B cell (primary cell): ENCODE results near the gene C9orf40. TPM values are rescaled to one million over a fixed set of nuclear protein-coding genes. Genes with fewer than 3 reads are reported as not detected.

Experiments
- ATAC-seq: fragments of 200-7000 bp; cut with Tn5 transposase; one replicate; pipeline ENCODE4 v1.10.0; 2021; ENCODE audit warnings: low read depth, mild to moderate bottlenecking, moderate number of reproducible peaks, moderate library complexity
- CTCF ChIA-PET: fragments of 350-600 bp; sonication (Branson Sonifier 250); formaldehyde crosslinking; loops from one replicate; lab custom pipeline; 2021; ENCODE audit warnings: antibody characterized with exemption, inconsistent platforms; lab: Charles Lee
- POLR2A ChIA-PET: fragments of 350-600 bp; sonication (Branson Sonifier 250); formaldehyde crosslinking; loops from one replicate; lab custom pipeline; 2021; ENCODE audit warnings: antibody characterized with exemption; lab: Charles Lee
- DNase-seq: peaks from one replicate; pipeline ENCODE4 v3.0.0; 2013
- H2AFZ ChIP-seq: 2 replicates; pipeline ENCODE4 v1.6.1; 2012; ENCODE audit warnings: mild to moderate bottlenecking, low read depth, low read length; ENCODE audit not compliant: insufficient read depth, poor library complexity, severe bottlenecking
- H3K27ac ChIP-seq, 2 donors: 1 replicate in 1 of 2; 2 replicates in 1 of 2; pipeline ENCODE4 v1.5.1; 2012 to 2013; ENCODE audit warnings: low read length in 2 of 2, mild to moderate bottlenecking in 2 of 2, moderate library complexity in 1 of 2
- H3K27me3 ChIP-seq, 4 experiments: fragments of 200-600 bp in 1 of 4; sonication (generic) in 1 of 4; replicated peaks in 1 of 4; 1 replicate in 2 of 4; 2 replicates in 2 of 4; pipeline versions ENCODE4 v1.6.1 to v1.7.0; 2013 to 2016; ENCODE audit warnings: low read length in 3 of 4, mild to moderate bottlenecking in 2 of 4, mixed read lengths in 1 of 4, moderate library complexity in 1 of 4; ENCODE audit not compliant: insufficient read depth in 4 of 4, control insufficient read depth in 3 of 4; ENCODE audit errors: control extremely low read depth in 1 of 4
- H3K36me3 ChIP-seq, 2 experiments: replicated peaks in 1 of 2; 1 replicate in 1 of 2; 2 replicates in 1 of 2; pipeline versions ENCODE4 v1.6.1 to v1.7.1; 2013; ENCODE audit warnings: low read length in 1 of 2; ENCODE audit not compliant: insufficient read depth in 2 of 2, control insufficient read depth in 1 of 2; ENCODE audit errors: control extremely low read depth in 1 of 2, extremely low read depth in 1 of 2
- H3K4me1 ChIP-seq, 2 donors: fragments of 200-600 bp in 1 of 2; sonication (generic) in 1 of 2; 1 replicate in 1 of 2; 2 replicates in 1 of 2; pipeline versions ENCODE4 v1.5.1 to v1.6.1; 2013 to 2017; ENCODE audit warnings: low read length in 2 of 2; ENCODE audit not compliant: control insufficient read depth in 2 of 2, insufficient read depth in 2 of 2
- H3K4me2 ChIP-seq: replicated peaks from 2 replicates; pipeline ENCODE3; 2012; ENCODE audit warnings: mild to moderate bottlenecking, low read depth, low read length; ENCODE audit not compliant: poor library complexity, severe bottlenecking
- H3K4me3 ChIP-seq, 5 experiments: fragments of 200-600 bp in 1 of 5; sonication (generic) in 1 of 5; 1 replicate in 3 of 5; 2 replicates in 2 of 5; pipeline versions ENCODE4 v1.5.1 to v1.7.0; 2011 to 2016; ENCODE audit warnings: low read length in 4 of 5, mild to moderate bottlenecking in 4 of 5, low read depth in 2 of 5, control low read depth in 1 of 5, moderate library complexity in 1 of 5; ENCODE audit not compliant: insufficient read depth in 1 of 5; ENCODE audit errors: control extremely low read depth in 1 of 5, extremely low read depth in 1 of 5
- H3K79me2 ChIP-seq: fragments of 200-600 bp; sonication (generic); one replicate; pipeline ENCODE4 v1.6.0; 2016; ENCODE audit warnings: low read length; ENCODE audit not compliant: control insufficient read depth, insufficient read depth
- H3K9ac ChIP-seq: fragments of 200-600 bp; sonication (generic); 2 replicates; pipeline ENCODE4 v1.6.1; 2017; ENCODE audit warnings: mild to moderate bottlenecking, low read length, moderate library complexity
- H3K9me3 ChIP-seq, 3 donors: one replicate each; pipeline versions ENCODE4 v1.6.1 to v1.7.1; 2013; ENCODE audit warnings: low read length in 2 of 3; ENCODE audit not compliant: control insufficient read depth in 2 of 3, insufficient read depth in 1 of 3; ENCODE audit errors: control extremely low read depth in 1 of 3
- H4K20me1 ChIP-seq: 2 replicates; pipeline ENCODE4 v1.6.0; 2012; ENCODE audit warnings: mild to moderate bottlenecking, low read length; ENCODE audit not compliant: insufficient read depth, control insufficient read depth, poor library complexity, severe bottlenecking
- H3K27ac Mint-ChIP-seq: one replicate; pipeline ENCODE4 v1.8.0; 2021; ENCODE audit warnings: mixed read lengths
- H3K27me3 Mint-ChIP-seq: one replicate; pipeline ENCODE4 v1.8.0; 2021; ENCODE audit warnings: mixed read lengths
- H3K4me1 Mint-ChIP-seq: one replicate; pipeline ENCODE4 v1.8.0; 2021; ENCODE audit warnings: mixed read lengths
- H3K4me3 Mint-ChIP-seq: one replicate; pipeline ENCODE4 v1.8.0; 2021; ENCODE audit warnings: mixed read lengths
- H3K9me3 Mint-ChIP-seq: one replicate; pipeline ENCODE4 v1.8.0; 2022; ENCODE audit warnings: mixed read lengths; ENCODE audit not compliant: insufficient read depth
- CTCF ChIP-seq: fragments of 200-600 bp; IDR thresholded peaks from one replicate; pipeline ENCODE4 v1.8.0; 2022; ENCODE audit warnings: antibody characterized with exemption, mild to moderate bottlenecking
- EZH2 ChIP-seq: IDR thresholded peaks from 2 replicates; pipeline ENCODE4 v1.6.1; 2012; ENCODE audit warnings: borderline replicate concordance, low read depth, mild to moderate bottlenecking, moderate library complexity, low read length; ENCODE audit not compliant: insufficient read depth, poor library complexity, severe bottlenecking
- WGBS: methylation state at CpG from one replicate; pipeline ENCODE4 v1.1.5; 2013; ENCODE audit warnings: missing lambda C conversion rate; ENCODE audit not compliant: insufficient coverage; 5-methylcytosine and 5-hydroxymethylcytosine counted together
- intact Hi-C: fragments of 100-400 bp; cut with micrococcal nuclease; formaldehyde crosslinking; loops from one replicate; pipeline ENCODE4 v1.10.0; 2022
- polyA plus RNA-seq: library from polyadenylated mRNA; depleted of rRNA; stranded (reverse); fragments of >200 nt; gene quantifications from 2 replicates; pipeline ENCODE4 v1.2.3, GENCODE V29; 2012
- total RNA-seq, 2 donors: library from RNA; stranded (reverse); fragments of 120-200 nt in 1 of 2; gene quantifications; 1 replicate in 1 of 2; 2 replicates in 1 of 2; pipeline versions ENCODE4 v1.2.3 to v1.2.4, GENCODE V29; 2013 to 2022

C9orf40 gene
- total and polyA plus RNA-seq, 2 donors (not counting 1 experiment from before 2014, with no cell fraction given), result 2.6 to 5.0 TPM

DNA sequence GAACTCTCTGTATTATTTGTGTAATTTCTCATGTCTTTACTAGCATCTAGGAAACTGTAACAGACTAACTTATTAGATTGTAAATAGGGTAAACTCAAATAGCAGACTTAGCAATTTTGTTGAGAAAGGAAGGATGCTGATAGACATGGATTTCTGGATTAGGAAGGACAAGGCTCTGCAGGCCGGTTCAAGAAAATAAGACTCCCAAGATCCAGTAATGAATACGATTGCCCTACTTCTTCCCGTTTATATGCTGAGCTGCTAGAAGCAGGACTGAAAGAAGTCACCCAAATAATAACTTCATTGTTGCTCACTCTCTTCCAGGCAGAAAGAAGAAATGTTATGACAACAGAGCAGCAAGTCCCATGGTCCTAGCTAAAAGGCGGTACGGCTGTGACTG, 22.8 kb upstream of the C9orf40 start:
- 100% methylated on average over 3 of the region's 5 CpGs for WGBS
- H3K27me3 ChIP-seq, result no peaks in the 10 kb centered on the region
- Mint-ChIP-seq H3K9me3 (no peaks in the 10 kb centered on the region), H3K27me3 (no peaks in the 10 kb centered on the region), H3K27ac (no peak overlapping the region), H3K4me3 (no peak overlapping the region), H3K4me1 (peaks cover 29% of the 10 kb centered on the region)
- DNase-seq, result no peak
- H3K79me2 ChIP-seq, result no peaks in the 10 kb centered on the region
- no peak overlapping the region for H3K4me2 ChIP-seq
- H3K9me3 ChIP-seq, result no peaks in the 10 kb centered on the region
- no peaks in the 10 kb centered on the region for H4K20me1 ChIP-seq
- peaks cover 5 to 8% of the 10 kb centered on the region in 2 donors for H3K4me1 ChIP-seq
- intact Hi-C loops, result no loop called here
- H3K36me3 ChIP-seq, result peaks cover 0 to 4% of the 10 kb centered on the region in 2 experiments
- TF ChIP-seq EZH2 (no peak), CTCF (no peak)
- POLR2A ChIA-PET, result no interaction called here
- no peak for ATAC-seq
- H3K4me3 ChIP-seq, result no peak overlapping the region
- CTCF ChIA-PET, result interaction anchor here (0.7 kb wide), 1 partner anchor 10 kb away, joined by 4 read pairs; no protein-coding TSS in a partner anchor
- no peak overlapping the region for H3K9ac ChIP-seq
- H2AFZ ChIP-seq, result no peak overlapping the region
- H3K27ac ChIP-seq, result no peak overlapping the region

DNA sequence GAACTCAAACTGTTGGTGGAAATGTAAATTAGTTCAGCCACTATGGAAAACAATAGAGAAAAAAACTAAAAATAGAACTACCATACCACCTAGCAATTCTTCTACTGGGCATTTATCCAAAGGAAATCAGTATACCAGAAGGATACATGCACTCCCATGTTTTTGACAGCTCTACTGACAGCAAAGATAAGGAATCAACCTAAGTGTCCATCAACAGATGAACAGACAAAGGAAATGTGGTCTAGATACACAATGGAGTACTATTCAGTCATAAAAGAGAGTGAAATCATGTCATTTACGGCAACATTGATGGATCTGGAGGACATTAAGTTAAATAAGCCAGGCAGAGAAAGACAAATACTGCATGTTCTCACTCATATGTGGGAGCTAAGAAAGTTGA, 21.8 kb upstream of the C9orf40 start:
- no peaks in the 10 kb centered on the region for H3K9me3 ChIP-seq
- peaks cover 5 to 8% of the 10 kb centered on the region in 2 donors for H3K4me1 ChIP-seq
- intact Hi-C loops, result no loop called here
- H3K4me1 Mint-ChIP-seq, result peaks cover 29% of the 10 kb centered on the region
- ATAC-seq, result no peak
- H3K27ac Mint-ChIP-seq, result no peak overlapping the region
- DNase-seq, result no peak
- ChIA-PET CTCF (no interaction called here), POLR2A (no interaction called here)
- no peaks in the 10 kb centered on the region for H3K27me3 ChIP-seq
- H3K4me3 ChIP-seq, result no peak overlapping the region
- no peak overlapping the region for H3K4me2 ChIP-seq
- H3K27ac ChIP-seq, result no peak overlapping the region
- H4K20me1 ChIP-seq, result no peaks in the 10 kb centered on the region
- H3K36me3 ChIP-seq, result peaks cover 0 to 4% of the 10 kb centered on the region in 2 experiments
- no peaks in the 10 kb centered on the region for H3K79me2 ChIP-seq
- no peak overlapping the region for H3K9ac ChIP-seq
- TF ChIP-seq CTCF (no peak), EZH2 (no peak)
- H2AFZ ChIP-seq, result no peak overlapping the region
- no peaks in the 10 kb centered on the region for H3K9me3 Mint-ChIP-seq
- WGBS, result 100% methylated on average over 1 of the region's 1 CpG
- H3K27me3 Mint-ChIP-seq, result no peaks in the 10 kb centered on the region
- no peak overlapping the region for H3K4me3 Mint-ChIP-seq
